Astrocyte of the spinal cord (primary cell): ENCODE measurements around the gene GRK7.

Source experiments
- DNase-seq: peaks from one replicate; pipeline ENCODE4 v3.0.0; 2011; ENCODE audit warnings: low read depth, low spot score
- H3K4me3 ChIP-seq: 2 replicates; pipeline ENCODE4 v1.5.1; 2011; ENCODE audit warnings: low read depth, mild to moderate bottlenecking, low read length, moderate library complexity
- CTCF ChIP-seq: IDR thresholded peaks from 2 replicates; pipeline ENCODE4 v1.5.1; 2012; ENCODE audit warnings: low read depth, mild to moderate bottlenecking, low read length, inconsistent platforms
- in situ Hi-C: cut with HindIII; loops from 2 replicates; pipeline ENCODE4 v1.10.0; 2017; ENCODE audit warnings: low sequenced_read_pairs

The GRK7 gene

GRCh38 chr3:141763088-141763750 is at the start of gene GRK7:
Gene GRK7, plus strand, starts transcription at chr3:141763408. Its CDS starts 14,877 bp downstream, at chr3:141778285.
- no peak for DNase-seq
- no peak for TF ChIP-seq CTCF
- in situ Hi-C loops, result no loop called here
- H3K4me3 ChIP-seq, result no peak within 1 kb of the TSS

- in situ Hi-C loops, result no loop called here
Observed at GRCh38 chr3:141714671-141715070, 48.5 kb upstream of the GRK7 start.

GRCh38 chr3:141722081-141722480 is 41.1 kb upstream of the GRK7 start:
- in situ Hi-C loops, result no loop called here
- no peak overlapping the region for H3K4me3 ChIP-seq

More at GRCh38 chr3:141714671-141715070, 48.5 kb upstream of the GRK7 start:
- TF ChIP-seq CTCF, result no peak
- DNase-seq, result no peak
- no peak overlapping the region for H3K4me3 ChIP-seq

GRCh38 chr3:141722648-141723047 is 40.6 kb upstream of the GRK7 start:
- DNase-seq, result no peak
- no peak overlapping the region for H3K4me3 ChIP-seq
- no peak for TF ChIP-seq CTCF
- in situ Hi-C loops, result no loop called here

More at GRCh38 chr3:141722081-141722480, 41.1 kb upstream of the GRK7 start:
- no peak for DNase-seq
- no peak for TF ChIP-seq CTCF

- no peak for DNase-seq
- TF ChIP-seq CTCF, result no peak
- no peak overlapping the region for H3K4me3 ChIP-seq
- in situ Hi-C loops, result no loop called here
Observed at GRCh38 chr3:141723255-141723654, 40.0 kb upstream of the GRK7 start.

- no peak overlapping the region for H3K4me3 ChIP-seq
- DNase-seq, result no peak
- in situ Hi-C loops, result no loop called here
- no peak for TF ChIP-seq CTCF
Observed at GRCh38 chr3:141724186-141724585, 39.0 kb upstream of the GRK7 start.
